ENCODE measurements around the gene DUS2. TPM values are rescaled to one million over a fixed set of nuclear protein-coding genes. Genes with fewer than 3 reads are reported as not detected.
"Not testable (repeated sequence)": the region's sequence is repeated elsewhere in the genome, so short reads cannot be mapped to it uniquely, and the experiment has no call there.

Gene DUS2
- total and polyA plus RNA-seq, 2 experiments from 2014 or later, result 21.3 to 29.7 TPM

- no peak for TF ChIP-seq CTCF (IDR thresholded peaks at IDR 0.05; ENCODE audit: low read depth, low read length)
- Histone ChIP-seq H3K27ac (no peak overlapping the region), H3K36me3 (no peaks in the 10 kb centered on the region), H3K4me3 (no peak overlapping the region), H3K27me3 (no peaks in the 10 kb centered on the region), H3K4me1 (ENCODE audit: low read depth) (peaks cover 3% of the 10 kb centered on the region), H3K9me3 (ENCODE audit: low read depth) (no peaks in the 10 kb centered on the region)
- DNase-seq (ENCODE audit: low read depth in 1 of 2, low spot score in 1 of 2), result no peak
These were observed 94.8 kb downstream of the DUS2 start for GRCh38 chr16:68117884-68118283.

DNA sequence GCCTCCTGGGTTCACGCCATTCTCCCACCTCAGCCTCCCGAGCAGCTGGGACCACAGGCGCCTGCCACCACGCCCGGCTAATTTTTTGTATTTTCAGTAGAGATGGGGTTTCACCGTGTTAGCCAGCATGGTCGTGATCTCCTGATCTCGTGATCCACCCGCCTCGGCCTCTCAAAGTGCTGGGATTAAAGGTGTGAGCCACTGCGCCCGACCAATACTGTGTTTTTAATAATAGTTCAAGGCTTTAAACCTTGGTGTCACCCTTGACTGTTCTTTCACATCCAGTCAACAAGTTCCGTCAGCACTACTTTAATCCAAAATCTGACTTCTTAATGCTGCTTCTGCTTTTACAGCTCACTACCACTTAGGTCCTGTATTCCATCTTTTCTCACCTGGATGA lies 95.9 kb downstream of the DUS2 start:
- H3K4me3 ChIP-seq; H3K9me3 ChIP-seq (ENCODE audit: low read depth); H3K27me3 ChIP-seq; H3K27ac ChIP-seq; H3K4me1 ChIP-seq (ENCODE audit: low read depth); DNase-seq (ENCODE audit: low read depth in 1 of 2, low spot score in 1 of 2); H3K36me3 ChIP-seq: not testable (repeated sequence)

DNA sequence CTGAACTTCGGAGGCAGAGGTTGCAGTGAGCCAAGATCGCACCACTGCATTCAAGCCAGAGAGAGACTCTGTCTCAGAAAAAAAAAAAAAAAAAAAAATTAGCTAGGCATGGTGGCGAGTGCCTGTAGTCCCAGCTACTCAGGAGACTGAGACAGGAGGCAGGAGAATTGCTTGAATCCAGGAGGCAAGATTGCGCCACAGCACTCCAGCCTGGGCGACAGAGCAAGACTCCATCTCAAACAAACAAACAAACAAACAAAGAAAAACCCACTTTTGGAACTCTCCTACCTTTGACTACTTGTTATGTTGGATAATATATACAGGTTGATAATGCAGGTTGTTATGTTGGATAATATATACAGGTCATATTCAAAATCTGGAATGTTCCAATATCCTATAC lies 97.4 kb downstream of the DUS2 start:
- H3K9me3 ChIP-seq (ENCODE audit: low read depth); H3K27ac ChIP-seq; H3K36me3 ChIP-seq; H3K4me1 ChIP-seq (ENCODE audit: low read depth); DNase-seq (ENCODE audit: low read depth in 1 of 2, low spot score in 1 of 2); H3K4me3 ChIP-seq; H3K27me3 ChIP-seq: not testable (repeated sequence)

DNA sequence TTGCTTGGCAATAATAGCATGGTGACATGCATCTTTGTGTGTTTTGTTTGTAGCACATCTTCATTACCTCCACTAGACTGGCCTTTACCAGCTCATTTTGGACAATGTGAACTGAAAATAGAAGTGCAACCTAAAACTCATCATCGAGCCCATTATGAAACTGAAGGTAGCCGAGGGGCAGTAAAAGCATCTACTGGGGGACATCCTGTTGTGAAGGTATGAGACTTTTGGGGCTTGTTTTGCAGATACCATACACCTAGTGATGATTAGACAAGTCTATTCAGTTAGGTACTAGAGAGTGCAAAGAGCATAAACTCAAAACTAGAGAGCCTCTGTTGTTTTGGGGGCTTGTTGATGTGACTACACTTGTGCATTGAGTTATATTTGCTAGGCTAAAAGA lies 103.3 kb downstream of the DUS2 start:
- TF ChIP-seq CTCF (IDR thresholded peaks at IDR 0.05; ENCODE audit: low read depth, low read length), result no peak
- Histone ChIP-seq H3K36me3 (peaks cover 4% of the 10 kb centered on the region), H3K27me3 (no peaks in the 10 kb centered on the region), H3K4me1 (ENCODE audit: low read depth) (peaks cover 3% of the 10 kb centered on the region), H3K4me3 (no peak overlapping the region), H3K27ac (no peak overlapping the region), H3K9me3 (ENCODE audit: low read depth) (no peaks in the 10 kb centered on the region)
- no peak for DNase-seq (ENCODE audit: low read depth in 1 of 2, low spot score in 1 of 2)

DNA sequence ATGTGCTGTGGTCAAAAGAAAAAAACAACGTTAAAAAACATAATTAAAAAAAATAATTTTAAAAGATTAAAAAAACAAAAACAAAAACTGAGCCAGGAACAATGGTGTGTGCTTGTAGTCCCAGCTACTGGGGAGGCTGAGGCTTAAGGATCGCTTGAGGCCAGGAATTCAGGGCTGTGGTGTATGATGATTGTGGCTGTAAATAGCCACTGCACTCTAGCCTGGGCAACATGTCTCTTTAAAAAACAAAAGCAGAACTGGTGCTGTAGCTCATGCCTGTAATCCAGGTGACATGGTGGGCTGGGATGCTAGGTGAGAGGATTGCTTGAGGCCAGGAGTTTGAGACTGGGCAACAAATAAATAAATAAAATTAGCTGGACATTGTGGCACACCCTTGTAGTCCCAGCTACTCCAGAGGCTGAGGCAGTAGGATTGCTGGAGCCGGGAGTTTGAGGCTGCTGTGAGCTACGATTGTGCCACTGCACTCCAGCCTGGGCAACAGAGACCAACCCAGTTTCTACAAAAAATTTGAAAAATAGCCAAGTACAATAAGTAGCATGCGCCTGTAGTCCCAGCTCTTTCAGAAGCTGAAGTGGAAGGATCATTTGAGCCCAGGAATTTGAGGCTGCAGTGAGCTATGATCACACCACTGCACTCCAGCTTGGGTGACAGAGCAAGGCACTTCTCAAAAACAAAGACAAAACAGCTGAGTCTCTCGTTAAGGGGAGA lies 105.7 kb downstream of the DUS2 start:
- TF ChIP-seq CTCF (IDR thresholded peaks at IDR 0.05; ENCODE audit: low read depth, low read length), result no peak
- Histone ChIP-seq H3K27ac (peak overlapping the region; percentile 25), H3K9me3 (ENCODE audit: low read depth) (no peaks in the 10 kb centered on the region), H3K27me3 (no peaks in the 10 kb centered on the region), H3K36me3 (peaks cover 4% of the 10 kb centered on the region), H3K4me3 (no peak overlapping the region), H3K4me1 (ENCODE audit: low read depth) (peaks cover 4% of the 10 kb centered on the region)
- DNase-seq (ENCODE audit: low read depth in 1 of 2, low spot score in 1 of 2), result peak in 1 of 2 donors; percentile 23

Other genes with a start within 250 kb of the DUS2 start
- gene RANBP10, start 216.7 kb upstream of the DUS2 start, total RNA-seq, result 7.4 and 8.0 TPM in 2 replicates
- 13.4 and 13.6 TPM in 2 replicates for gene RANBP10, start 216.7 kb upstream of the DUS2 start, polyA plus RNA-seq
- gene TSNAXIP1, start 216.4 kb upstream of the DUS2 start, total RNA-seq, result 1.1 and 4.0 TPM in 2 replicates
- gene TSNAXIP1, start 216.4 kb upstream of the DUS2 start, polyA plus RNA-seq, result 1.7 and 3.0 TPM in 2 replicates
- gene THAP11, start 181.0 kb upstream of the DUS2 start, total RNA-seq, result 75.3 and 80.7 TPM in 2 replicates
- gene THAP11, start 181.0 kb upstream of the DUS2 start, polyA plus RNA-seq, result 61.3 and 68.3 TPM in 2 replicates
- gene NUTF2, start 176.4 kb upstream of the DUS2 start, total RNA-seq, result 77.6 and 213 TPM in 2 replicates
- gene NUTF2, start 176.4 kb upstream of the DUS2 start, polyA plus RNA-seq, result 220 and 235 TPM in 2 replicates
- gene CENPT, start 175.6 kb upstream of the DUS2 start, total RNA-seq, result 42.1 and 61.8 TPM in 2 replicates
- gene CENPT, start 175.6 kb upstream of the DUS2 start, polyA plus RNA-seq, result 65.2 and 70.2 TPM in 2 replicates
- gene EDC4, start 150.2 kb upstream of the DUS2 start, total RNA-seq, result 89.6 and 95.7 TPM in 2 replicates
- gene EDC4, start 150.2 kb upstream of the DUS2 start, polyA plus RNA-seq, result 68.3 and 87.8 TPM in 2 replicates
- 2.2 and 4.8 TPM in 2 replicates for gene NRN1L, start 138.4 kb upstream of the DUS2 start, total RNA-seq
- 0.32 and 0.73 TPM in 2 replicates for gene NRN1L, start 138.4 kb upstream of the DUS2 start, polyA plus RNA-seq
- 31.0 and 31.6 TPM in 2 replicates for gene PSKH1, start 130.0 kb upstream of the DUS2 start, total RNA-seq
- gene PSKH1, start 130.0 kb upstream of the DUS2 start, polyA plus RNA-seq, result 46.7 and 48.8 TPM in 2 replicates
- 1.9 and 2.7 TPM in 2 replicates for gene CTRL, start 91.4 kb upstream of the DUS2 start, total RNA-seq
- 10.0 and 14.8 TPM in 2 replicates for gene CTRL, start 91.4 kb upstream of the DUS2 start, polyA plus RNA-seq
- gene PSMB10, start 86.4 kb upstream of the DUS2 start, total RNA-seq, result 26.7 and 35.1 TPM in 2 replicates
- 34.6 and 53.2 TPM in 2 replicates for gene PSMB10, start 86.4 kb upstream of the DUS2 start, polyA plus RNA-seq
- 11.3 and 13.4 TPM in 2 replicates for gene LCAT, start 79.2 kb upstream of the DUS2 start, total RNA-seq
- gene LCAT, start 79.2 kb upstream of the DUS2 start, polyA plus RNA-seq, result 13.8 and 18.4 TPM in 2 replicates
- gene SLC12A4, start 54.6 kb upstream of the DUS2 start, total RNA-seq, result 35.0 and 49.2 TPM in 2 replicates
- 36.5 and 59.4 TPM in 2 replicates for gene SLC12A4, start 54.6 kb upstream of the DUS2 start, polyA plus RNA-seq
- 0.07 TPM in 1 of 2 replicates, not detected in the other for gene DPEP3, start 42.8 kb upstream of the DUS2 start, total RNA-seq
- 0.51 TPM in 1 of 2 replicates, not detected in the other for gene DPEP3, start 42.8 kb upstream of the DUS2 start, polyA plus RNA-seq
- gene DPEP2, start 23.8 kb upstream of the DUS2 start, total RNA-seq, result not detected in 2 replicates
- gene DPEP2, start 23.8 kb upstream of the DUS2 start, polyA plus RNA-seq, result 0.82 TPM in 1 of 2 replicates, not detected in the other
- gene DPEP2NB, start 7.4 kb upstream of the DUS2 start, total RNA-seq, result not detected in 2 replicates
- not detected in 2 replicates for gene DPEP2NB, start 7.4 kb upstream of the DUS2 start, polyA plus RNA-seq
- gene DDX28, start 52 bp upstream of the DUS2 start, total RNA-seq, result 20.1 and 21.8 TPM in 2 replicates
- gene DDX28, start 52 bp upstream of the DUS2 start, polyA plus RNA-seq, result 15.3 and 20.3 TPM in 2 replicates
- 21.8 and 26.2 TPM in 2 replicates for gene NFATC3, start 62.1 kb downstream of the DUS2 start, total RNA-seq
- gene NFATC3, start 62.1 kb downstream of the DUS2 start, polyA plus RNA-seq, result 13.6 and 16.1 TPM in 2 replicates
- 0.60 and 2.8 TPM in 2 replicates for gene ESRP2, start 212.8 kb downstream of the DUS2 start, total RNA-seq
- gene ESRP2, start 212.8 kb downstream of the DUS2 start, polyA plus RNA-seq, result 1.8 and 3.1 TPM in 2 replicates
- gene PLA2G15, start 222.1 kb downstream of the DUS2 start, total RNA-seq, result 18.0 and 19.8 TPM in 2 replicates
- gene PLA2G15, start 222.1 kb downstream of the DUS2 start, polyA plus RNA-seq, result 17.1 and 17.5 TPM in 2 replicates
- 13.5 and 14.3 TPM in 2 replicates for gene SLC7A6, start 241.2 kb downstream of the DUS2 start, total RNA-seq
- 11.5 and 17.1 TPM in 2 replicates for gene SLC7A6, start 241.2 kb downstream of the DUS2 start, polyA plus RNA-seq